ENCODE data around the gene KDELR1.
"Not testable (repeated sequence)": the region's sequence is repeated elsewhere in the genome, so short reads cannot be mapped to it uniquely, and the experiment has no call there.

The KDELR1 gene

DNA sequence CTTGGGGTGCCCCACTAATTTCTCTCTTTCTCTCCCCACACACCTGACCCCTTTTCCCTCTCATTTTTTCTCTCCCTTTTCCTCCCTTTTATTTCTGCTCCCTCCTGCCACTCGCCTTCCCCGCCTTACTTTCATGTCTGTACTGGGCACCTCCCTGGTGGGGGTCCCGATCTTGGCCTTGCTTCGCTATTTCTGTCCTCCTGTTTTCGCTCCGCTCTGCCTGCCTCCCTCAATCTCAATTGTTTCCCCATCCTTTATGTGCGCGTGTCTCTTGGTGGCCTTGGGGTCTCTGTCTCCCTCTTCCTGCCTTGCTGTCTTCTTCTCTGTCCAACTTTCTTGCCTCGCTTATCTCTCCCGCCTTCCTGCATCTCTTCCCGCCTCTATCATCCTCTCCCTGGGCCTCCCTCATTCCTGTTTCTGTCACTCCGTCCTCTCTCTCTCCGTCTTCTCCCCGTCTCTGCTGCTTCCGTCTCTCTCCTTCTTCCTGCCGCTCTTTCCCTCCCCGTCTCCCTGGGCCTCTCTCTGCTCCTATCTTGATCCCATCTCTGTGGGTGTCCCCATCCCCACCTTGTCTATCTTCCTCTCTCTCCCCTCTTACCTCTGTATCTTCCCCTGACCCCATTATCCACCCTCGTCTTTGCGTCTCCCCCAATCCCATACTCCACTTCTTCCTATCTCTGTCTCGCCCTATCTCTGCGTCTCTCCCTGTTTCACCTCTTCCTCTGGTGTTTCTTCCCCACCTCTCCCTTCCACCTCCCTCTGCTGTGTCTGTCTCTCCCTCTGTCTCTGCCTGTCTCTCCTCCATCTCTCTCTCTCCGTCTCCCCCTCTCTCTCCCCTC, 6.1 kb upstream of the KDELR1 start:
- DNase-seq (ENCODE audit: low spot score): no peak

DNA sequence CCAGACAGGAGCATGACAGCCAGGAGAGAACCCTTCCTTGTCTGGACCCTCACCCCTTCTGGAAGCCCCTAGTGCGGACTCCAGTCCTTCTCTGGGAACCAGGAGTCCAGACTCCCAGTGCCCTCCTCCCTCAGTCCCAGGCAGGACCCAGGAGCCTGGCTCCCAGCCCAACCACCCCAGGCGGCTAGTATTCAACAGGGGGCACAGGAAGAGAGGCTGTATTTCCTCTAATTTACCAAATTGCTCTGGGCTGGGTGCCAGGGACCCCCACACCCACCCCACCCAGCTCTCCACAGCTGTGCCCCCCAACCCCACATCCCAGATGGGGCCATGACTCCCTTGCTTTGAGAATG, 5.4 kb upstream of the KDELR1 start:
- no peak for DNase-seq (ENCODE audit: low spot score)

DNA sequence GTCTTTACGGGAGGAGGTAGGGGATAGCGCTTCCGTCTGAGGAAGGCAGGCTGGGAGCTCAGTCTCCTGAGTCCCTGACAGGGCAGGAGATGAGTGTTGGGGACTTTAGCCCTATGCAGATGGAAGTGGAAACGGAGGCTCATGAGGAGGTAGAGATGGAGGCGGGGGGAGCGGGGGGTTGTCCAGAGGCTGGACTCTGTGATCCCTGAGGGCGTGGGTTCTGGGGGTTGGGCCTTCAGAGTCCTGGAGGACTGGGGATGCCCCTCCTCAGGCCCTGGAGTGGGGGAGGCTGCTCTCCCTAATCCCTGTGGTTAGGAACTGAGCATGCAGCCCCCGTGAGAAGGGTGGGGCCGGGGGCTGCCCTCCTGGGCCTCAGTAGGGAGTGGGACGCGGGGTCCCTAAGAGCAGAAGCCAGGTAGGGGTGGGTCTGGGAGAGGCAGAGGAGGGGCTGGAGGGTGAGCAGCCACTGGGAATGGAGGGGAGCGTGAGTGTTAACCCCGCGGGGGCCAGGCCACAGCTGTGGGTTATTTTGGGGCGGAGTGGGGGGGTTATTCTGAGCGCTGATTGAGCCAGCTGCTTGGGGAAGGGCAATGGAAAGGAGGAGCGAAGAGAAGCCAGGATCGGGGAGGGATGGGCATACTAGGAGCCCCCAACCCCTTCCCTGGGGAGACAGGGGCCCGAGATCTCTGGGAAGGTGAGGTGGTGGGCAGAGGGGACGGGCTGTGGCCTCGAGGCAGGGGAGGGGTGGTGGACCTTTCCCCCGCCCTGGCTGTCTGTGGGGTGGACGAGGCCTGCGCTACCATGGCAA, 4.9 kb upstream of the KDELR1 start:
- no peak for DNase-seq (ENCODE audit: low spot score)

DNA sequence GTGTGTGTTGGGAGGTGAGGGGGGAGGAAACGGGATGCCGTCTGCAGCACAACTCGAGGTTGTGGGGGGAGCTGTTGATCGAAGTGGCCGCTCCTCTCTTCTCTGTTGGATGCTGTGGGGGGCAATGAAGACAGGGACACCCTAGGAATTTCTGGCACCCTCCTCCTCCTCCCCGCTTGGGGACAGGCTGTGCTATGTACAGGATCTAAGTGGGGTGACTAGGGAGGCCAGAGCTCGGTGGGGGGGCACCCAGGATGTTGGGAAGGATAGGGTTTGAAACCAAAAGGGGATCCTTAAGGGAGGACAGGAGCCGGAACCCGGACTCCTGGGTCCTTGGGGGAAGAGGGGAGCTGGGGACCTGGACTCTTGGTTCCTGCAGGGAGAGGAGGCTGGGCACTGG, 4.1 kb upstream of the KDELR1 start:
- DNase-seq (ENCODE audit: low spot score): no peak

DNA sequence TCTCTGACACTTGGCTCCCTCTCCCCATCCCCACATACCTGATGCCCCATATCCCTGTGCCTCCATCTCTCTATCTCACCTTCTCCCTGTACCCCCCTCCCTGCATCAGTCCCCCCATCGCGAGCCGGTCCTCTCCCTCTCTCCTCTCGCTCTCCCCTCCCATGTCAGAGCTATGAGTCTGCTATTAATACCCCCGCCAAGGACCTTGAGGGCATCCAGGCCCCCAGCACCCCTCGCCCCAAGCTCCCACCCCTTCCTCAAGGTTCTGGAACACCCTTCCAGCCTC, 3.8 kb upstream of the KDELR1 start:
- no peak for DNase-seq (ENCODE audit: low spot score)

DNA sequence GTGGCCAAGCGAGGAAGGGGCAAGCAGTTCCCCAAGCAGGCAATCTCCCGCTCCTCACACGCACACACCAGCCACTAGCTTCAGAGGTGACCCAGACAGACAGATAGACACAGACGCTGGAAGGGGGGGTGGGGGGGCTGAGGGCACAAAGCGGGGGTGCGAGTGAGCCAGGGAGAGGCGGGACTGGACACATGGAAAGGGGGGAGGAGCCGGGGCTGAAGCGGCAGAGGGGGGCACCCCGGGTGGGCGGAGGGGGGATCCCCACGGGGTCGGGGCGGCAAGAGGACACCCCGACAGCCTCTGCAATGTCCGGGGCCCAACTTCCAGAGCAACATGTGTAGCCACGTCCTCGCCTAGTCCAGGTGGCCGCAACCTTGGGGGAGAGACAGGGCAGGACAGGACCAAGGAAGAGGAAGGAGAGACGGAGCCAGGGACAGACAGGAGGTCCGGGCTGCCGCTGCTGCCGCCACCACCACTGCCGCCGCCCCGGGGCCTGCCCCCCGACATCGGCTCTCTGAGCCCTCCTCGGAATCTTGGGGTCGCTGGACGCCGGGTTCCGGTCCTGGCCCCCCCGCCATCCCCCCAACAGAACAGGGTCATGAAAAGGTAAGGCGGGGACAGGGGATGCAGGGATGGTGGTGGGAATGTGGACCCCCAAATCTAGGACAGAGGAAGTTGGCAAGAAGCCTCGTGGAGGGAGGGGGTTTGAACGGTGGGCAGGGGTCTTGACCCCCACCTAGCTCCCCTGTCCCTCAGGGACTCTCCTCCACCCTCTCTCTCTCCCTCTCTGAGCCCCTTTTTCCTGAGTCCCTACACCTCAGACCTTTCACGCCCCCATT, 3.2 kb upstream of the KDELR1 start:
- no peak for DNase-seq (ENCODE audit: low spot score)

DNA sequence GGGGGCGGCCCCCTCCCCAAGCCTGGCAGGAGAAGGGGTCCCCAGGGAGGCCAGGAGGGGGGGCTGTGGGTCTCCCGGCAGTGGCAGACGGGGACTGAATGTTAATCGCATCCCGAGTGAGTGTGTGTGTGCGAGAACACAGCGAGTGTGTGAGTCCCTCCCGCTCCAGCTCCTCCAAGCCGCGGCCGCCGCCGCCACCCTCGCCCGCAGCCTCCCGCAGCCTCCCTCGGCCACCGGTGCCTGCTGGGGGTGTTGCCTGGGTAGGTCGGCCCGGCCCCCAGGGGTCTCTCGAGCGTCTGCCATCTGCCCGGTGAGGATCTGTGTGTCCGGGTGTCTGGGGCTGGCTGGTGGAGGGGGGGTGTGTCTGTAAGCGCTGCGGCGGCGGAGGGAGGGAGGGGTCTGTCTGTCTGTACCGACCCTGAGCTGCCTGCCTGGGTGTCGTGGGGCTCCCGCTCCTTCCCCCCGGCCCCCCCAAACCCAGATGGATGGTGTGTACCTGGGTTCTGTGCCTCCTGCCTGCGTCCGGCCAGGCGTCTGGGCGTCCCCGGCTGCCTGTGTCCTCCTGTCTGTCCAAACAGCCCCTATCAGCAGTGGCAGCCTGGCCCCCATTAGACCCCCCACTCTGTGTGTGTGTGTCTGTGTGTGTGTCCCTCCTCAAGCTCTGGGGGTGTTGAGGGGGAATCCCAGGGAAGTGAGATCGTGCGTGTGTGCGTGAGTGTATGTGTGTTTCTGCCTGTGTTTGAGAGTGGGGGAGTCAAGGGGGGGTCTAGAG, 2.4 kb upstream of the KDELR1 start, which contains the start of gene GRIN2D:
Gene GRIN2D (plus strand): TSS at position 110 of the 772 bp plus-strand sequence. CDS start 4,725 bp downstream, outside the sequence.
- no peak for DNase-seq (ENCODE audit: low spot score)

DNA sequence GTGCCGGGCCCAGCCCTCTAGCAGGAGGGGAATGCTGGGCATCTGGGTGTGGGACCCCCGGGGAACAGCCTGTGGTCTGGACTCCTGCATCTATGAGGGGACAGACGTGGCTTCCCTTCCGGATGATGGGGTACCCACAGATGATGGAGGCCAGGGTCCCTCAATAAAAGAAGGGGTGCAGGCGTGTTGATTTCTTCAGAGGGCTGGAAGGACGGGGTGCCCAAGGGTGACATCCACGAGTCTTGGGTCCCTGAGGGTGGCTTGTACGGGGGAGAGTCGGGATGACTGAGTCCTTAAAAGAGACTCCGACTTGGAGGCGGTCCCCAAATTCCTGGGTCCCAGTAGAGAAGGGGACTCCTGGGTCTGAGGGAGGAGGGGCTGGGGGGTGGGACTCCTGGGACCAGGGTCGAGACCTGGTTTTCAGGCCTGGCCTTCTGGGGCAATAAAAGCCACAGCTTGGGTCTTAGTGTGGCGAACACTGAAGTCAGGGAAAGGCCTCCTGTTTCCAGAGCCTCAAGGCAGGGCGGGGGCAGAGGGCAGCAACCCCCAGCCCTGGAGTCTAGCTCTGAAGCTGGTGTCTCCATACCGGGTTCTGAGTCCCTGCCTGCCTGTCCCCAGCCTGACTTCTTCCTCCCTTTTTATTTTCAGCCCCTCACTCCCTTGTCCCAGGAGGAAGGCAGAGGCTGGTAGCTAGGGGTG, 1.7 kb upstream of the KDELR1 start:
- DNase-seq (ENCODE audit: low spot score): no peak

DNA sequence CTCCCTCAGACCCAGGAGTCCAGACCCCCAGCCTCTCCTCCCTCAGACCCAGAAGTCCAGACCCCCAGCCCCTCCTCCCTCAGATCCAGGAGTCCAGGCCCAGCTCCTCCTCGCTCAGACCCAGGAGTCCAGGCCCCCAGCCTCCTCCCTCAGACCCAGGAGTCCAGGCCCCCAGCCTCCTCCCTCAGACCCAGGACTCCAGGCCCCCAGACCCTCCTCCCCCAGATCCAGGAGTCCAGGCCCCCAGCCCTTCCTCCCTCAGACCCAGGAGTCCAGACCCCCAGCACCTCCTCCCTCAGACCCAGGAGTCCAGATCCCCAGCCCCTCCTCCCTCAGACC, 624 bp upstream of the KDELR1 start:
- DNase-seq (ENCODE audit: low spot score): not testable (repeated sequence)

DNA sequence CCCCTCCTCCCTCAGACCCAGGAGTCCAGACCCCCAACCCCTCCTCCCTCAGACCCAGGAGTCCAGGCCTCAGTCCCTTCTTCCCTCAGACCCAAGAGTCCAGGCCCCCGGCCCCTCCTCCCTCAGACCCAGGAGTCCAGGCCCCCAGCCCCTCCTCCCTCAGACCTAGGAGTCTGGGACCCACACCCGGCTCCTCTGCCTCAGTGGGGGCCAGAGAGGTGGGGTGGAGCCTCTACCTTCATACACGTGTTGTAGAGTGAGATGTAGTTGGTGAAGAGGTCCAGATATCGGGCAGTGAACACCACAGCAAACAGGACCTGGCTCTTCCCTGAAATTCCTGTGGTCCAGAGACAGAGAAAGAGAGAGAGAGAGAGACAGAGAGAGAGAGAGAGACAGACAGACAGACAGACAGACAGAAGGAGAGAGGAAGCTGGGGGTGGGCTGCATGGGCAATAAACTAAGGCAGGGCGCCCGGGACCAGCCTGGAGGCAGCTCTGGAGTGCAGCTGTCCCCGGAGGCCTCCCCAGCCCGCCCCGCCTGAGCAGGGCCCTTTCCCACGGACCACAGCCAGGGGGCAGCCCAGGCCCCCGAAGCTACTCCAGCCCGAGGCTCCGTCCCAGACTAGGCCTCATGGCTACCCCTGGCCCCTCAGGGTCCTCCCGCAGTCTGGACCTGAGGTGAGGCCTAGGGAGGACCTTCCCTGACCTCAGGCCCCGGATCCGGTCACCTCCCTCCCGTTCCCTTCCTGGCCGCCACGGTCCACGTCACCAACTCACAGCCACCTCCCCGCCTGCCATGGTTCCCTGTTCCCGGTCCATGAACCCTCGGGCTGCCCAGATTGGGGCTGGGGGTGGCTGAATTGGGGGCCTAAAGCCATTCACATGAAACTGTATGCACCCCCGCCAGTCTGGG, 907 bp downstream of the KDELR1 start:
- DNase-seq (ENCODE audit: low spot score): peak; percentile 61

DNA sequence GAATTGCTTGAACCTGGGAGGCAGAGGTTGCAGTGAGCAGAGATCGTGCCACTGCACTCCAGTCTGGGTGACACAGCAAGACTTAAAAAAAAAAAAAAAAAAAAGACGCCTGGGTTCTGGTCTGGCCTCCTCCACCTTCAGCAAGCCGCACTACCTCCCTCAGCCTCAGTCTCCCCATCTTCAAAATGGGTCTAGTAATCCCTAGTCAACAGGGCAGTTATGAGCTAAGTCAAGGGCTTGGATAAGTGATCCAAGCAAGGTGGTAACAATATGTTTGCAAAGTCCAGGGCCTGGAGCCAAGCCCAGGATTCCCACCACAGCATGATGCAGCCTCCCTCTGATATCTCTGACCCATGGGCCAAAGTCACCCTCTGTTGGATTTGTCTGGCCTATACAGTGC, 4.4 kb downstream of the KDELR1 start:
- DNase-seq (ENCODE audit: low spot score): no peak

DNA sequence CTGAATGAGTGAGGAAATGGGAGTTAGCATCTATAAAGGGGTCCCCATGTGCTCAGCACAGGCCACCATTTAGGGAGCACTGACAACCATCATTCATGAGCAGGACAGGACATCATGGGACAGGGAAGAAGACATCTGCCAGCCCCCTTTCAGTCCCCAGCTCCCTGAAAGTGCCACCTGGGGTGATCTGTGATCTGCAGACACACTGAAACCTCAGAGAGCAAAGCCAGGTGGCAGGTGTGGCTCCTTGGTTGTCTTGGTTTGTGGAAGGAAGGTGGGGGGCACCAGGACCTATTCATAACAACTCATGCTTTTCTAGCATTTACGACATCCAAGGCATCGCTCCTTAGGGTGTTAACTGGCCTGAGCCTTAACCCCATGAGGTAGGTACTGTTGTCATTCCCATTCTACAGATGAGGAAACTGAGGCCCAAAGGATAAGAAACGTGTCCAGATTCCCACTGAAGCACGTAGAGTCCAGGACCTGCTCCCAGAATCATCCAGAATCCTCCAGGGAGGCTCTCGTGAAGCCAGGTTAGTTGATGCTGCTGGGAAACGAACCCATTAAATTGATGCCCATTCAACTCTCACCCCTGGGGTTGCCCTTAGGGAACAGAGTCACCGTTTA, 5.8 kb downstream of the KDELR1 start:
- DNase-seq (ENCODE audit: low spot score): no peak

DNA sequence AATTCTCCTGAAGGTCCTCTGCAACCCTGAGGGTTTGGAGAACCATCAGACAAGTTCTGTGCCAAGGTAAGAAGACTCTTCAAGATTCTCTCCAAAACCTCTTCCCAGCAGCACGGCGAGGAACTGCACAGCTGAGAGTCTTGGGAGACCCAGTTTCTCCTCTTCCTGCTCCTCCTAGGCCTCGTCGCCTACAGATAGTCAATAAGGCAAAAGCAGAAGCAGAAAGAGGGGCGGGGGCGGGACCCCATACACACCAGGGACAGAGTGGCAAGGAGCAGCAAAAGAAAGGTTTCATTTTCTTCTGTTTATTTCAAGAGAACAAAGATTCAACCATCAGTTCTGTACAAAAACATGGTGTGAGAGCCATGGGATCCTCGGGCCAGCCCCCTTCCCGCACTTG, 9.1 kb downstream of the KDELR1 start:
- DNase-seq (ENCODE audit: low spot score): no peak

DNA sequence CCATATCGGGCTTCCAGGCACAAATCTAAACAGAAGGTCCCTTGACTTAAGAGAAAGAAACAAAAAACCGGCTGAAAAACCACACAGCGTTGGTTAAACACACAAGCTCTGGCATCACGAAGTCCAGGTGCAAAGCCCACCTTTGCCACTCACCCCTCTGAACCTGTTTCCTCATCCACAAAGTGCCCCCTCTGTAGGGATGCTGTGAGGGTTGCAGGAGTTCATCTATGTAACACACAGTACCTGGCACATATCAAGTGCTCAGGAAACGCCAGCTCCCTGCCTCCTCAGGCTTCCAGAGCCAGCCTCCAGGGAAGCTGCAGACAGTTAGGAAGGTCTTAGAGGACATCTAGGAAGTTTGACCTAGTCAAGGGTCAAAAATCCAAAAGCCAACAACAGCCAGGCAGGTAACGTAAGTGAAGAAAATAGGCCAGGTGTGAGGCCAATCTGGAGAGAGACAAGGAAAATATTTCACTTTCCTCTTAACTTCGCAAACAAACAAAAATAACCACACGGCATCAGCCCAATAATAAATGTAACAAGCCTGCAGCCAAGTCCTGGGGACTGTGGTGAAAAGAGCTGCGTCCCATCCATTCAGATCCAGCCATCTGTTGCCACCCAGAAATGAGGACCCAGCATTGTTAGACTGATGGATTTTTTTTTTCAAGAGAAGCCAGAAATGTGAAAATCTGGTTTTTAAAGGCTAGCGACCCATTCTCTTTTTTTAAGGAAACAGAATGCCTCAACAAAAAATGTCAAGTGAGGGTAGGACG, 10.0 kb downstream of the KDELR1 start:
- DNase-seq (ENCODE audit: low spot score): no peak

DNA sequence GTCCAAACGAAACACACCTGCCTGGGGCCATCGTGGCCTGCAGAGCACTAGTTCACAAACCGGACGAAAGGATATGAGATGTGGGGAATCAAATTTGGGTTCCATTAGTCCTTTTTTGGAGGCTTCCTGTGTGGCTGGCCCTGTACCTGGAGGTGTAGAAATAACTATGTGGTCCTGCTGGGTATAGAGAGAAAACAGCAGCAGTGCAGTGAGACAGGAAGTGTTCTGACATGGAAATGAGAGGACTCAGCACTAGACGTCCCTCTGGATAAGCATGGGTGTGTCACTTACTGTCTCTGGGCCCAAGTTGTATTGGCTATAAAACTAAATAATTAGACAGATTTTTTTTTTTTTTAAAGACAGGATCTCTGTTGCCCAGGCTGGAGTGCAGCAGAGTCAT, 12.3 kb downstream of the KDELR1 start:
- DNase-seq (ENCODE audit: low spot score): no peak

DNA sequence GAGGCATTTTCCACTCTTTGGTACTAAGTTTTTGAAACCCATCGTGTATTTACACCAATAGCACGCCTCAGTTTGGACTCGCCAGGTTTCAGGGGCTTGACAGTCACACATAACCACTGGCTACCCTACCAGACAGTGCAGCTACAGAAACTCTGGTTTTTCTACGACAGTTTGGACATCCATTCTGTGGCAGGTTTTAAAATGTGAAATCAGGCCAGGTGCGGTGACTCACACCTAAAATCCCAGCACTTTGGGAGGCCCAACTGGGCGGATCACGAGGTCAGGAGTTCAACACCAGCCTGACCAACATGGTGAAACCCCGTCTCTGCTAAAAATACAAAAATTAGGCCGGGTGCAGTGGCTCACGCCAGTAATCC, 13.2 kb downstream of the KDELR1 start:
- DNase-seq (ENCODE audit: low spot score): no peak

DNA sequence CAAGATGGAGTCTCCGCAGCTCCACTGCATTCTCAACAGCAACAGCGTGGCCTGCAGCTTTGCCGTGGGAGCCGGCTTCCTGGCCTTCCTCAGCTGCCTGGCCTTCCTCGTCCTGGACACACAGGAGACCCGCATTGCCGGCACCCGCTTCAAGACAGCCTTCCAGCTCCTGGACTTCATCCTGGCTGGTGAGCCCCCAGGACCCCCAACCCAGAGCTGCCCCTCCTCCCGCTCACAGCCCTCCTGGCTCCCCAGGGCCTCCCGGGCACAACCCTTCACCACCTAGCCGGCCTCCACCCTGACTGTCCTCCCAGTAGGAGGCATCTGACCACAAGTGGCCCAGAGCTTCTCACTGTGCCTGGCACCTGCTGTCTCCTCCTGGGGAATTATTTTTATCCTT, 17.8 kb downstream of the KDELR1 start:
- DNase-seq (ENCODE audit: low spot score): no peak

DNA sequence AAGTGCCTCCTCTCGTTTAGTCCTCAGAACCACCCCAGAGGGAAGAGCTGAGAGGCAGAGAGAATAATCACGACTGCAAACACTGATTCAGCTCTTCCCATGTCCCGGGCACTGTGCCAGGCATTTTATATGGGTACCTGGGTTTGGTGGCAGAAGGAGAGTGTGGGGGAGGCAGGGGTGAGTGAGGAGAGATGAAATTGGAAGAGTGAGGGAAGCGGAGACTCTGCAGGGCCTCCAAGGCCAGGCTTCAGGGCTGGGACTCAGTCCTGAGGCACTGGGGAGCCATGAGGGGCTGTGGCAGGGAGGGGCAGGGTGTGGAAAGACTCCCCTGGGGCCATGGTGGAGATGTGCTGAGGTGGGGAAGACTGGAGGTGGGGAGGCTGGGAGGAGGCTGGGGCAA, 18.4 kb downstream of the KDELR1 start:
- DNase-seq (ENCODE audit: low spot score): no peak

DNA sequence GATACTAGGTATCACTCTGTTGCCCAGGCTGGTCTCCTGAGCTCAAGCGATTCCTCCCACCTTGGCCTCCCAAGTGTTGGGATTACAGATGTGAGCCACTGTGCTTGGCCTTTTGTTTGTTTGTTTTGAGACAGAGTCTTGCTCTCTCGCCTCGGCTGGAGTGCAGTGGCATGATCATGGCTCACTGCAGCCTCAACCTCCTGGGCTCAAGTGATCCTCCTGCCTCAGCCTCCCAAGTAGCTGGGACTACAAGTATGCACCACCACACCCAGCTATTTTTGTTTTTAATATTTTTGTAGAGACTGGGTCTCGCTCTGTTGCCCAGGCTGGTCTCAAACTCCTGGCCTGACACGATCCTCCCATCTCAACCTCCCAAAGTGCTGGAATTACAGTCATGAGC, 19.6 kb downstream of the KDELR1 start:
- not testable (repeated sequence) for DNase-seq (ENCODE audit: low spot score)
